Measurements from ENCODE around the gene CRTC3.
"Not testable (repeated sequence)": the region's sequence is repeated elsewhere in the genome, so short reads cannot be mapped to it uniquely, and the experiment has no call there.

The CRTC3 gene

GRCh38 chr15:90657520-90658172, 127.9 kb downstream of the CRTC3 start:
- DNase-seq = not testable (repeated sequence)

- no peak for DNase-seq
Measured at GRCh38 chr15:90659481-90659880, 129.8 kb downstream of the CRTC3 start.

GRCh38 chr15:90660195-90660998, 130.7 kb downstream of the CRTC3 start:
- DNase-seq = peak; percentile 62

GRCh38 chr15:90660999-90661330, 131.2 kb downstream of the CRTC3 start:
- not testable (repeated sequence) for DNase-seq

GRCh38 chr15:90664081-90664461, 134.3 kb downstream of the CRTC3 start:
- DNase-seq = not testable (repeated sequence)

- DNase-seq = peak; percentile 68
Measured at GRCh38 chr15:90664650-90665287, 135.0 kb downstream of the CRTC3 start.

GRCh38 chr15:90665288-90666134, 135.8 kb downstream of the CRTC3 start:
- DNase-seq = peak; percentile 73

GRCh38 chr15:90666135-90666909, 136.6 kb downstream of the CRTC3 start:
- no peak for DNase-seq

GRCh38 chr15:90667073-90667754, 137.5 kb downstream of the CRTC3 start:
- no peak for DNase-seq

- DNase-seq = not testable (repeated sequence)
Measured at GRCh38 chr15:90667755-90668345, 138.1 kb downstream of the CRTC3 start.

GRCh38 chr15:90670631-90671030, 140.9 kb downstream of the CRTC3 start:
- DNase-seq = not testable (repeated sequence)

GRCh38 chr15:90671216-90671615, 141.5 kb downstream of the CRTC3 start:
- DNase-seq = no peak

GRCh38 chr15:90673357-90673756, 143.6 kb downstream of the CRTC3 start:
- not testable (repeated sequence) for DNase-seq

GRCh38 chr15:90674476-90674875, 144.8 kb downstream of the CRTC3 start:
- DNase-seq = no peak

GRCh38 chr15:90675464-90675863, 145.7 kb downstream of the CRTC3 start:
- DNase-seq = no peak

- DNase-seq = no peak
Measured at GRCh38 chr15:90677807-90678790, 148.4 kb downstream of the CRTC3 start.

- DNase-seq = no peak
Measured at GRCh38 chr15:90679959-90680358, 150.2 kb downstream of the CRTC3 start.

GRCh38 chr15:90680371-90680935, 150.7 kb downstream of the CRTC3 start:
- DNase-seq = peak; percentile 39

GRCh38 chr15:90681056-90681455, 151.3 kb downstream of the CRTC3 start:
- DNase-seq = no peak

All from femur (tissue), 1 donor.